ENCODE data around the gene LIN54. TPM values are rescaled to one million over a fixed set of nuclear protein-coding genes. Genes with fewer than 3 reads are reported as not detected.

LIN54 gene
- total and polyA plus RNA-seq, 9 donors = 3.8 to 10.0 (median 7.4) TPM

DNA sequence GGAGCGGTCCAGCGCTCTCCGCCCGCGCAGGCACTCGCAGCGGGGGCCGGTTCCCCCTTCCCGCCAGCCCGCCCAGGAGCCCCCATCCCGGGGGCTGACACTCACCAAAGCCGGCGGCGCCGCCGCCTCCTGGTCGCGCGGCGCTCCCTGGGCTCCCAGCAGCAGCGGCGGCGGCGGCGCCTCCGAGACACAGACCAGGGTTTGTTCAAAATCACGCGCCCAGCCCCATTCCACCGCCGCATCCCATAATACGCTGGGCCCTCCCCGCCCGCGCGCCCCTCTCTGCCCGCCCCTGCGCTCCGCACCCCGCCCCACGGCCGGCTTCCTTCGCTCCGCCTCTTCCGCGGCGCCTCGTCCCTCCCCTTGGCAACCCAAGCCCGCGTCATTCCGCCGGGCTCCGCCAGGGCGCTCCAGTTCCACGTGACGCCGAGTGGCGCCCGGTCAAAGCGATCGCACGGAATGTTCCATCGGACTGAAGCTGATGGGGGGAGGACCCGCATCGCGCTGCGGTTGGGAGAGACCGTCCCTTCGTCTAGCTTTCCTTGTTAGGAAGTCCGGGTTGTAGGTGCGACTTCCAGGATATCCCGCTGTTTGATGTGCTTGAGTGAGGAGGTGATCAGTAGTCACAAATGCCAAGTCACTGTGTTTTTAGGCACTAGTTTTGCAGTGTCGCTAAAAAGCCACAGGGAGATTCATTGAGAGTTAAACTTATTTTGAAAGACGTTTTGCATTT is 2.2 kb upstream of the LIN54 start:
- intact Hi-C loops (cut with DNase I) = loop anchor here in 3 of 4 donors (5.0 to 10.0 kb wide), 3 partner anchors 108 to 121 kb away; partner anchors contain the start of genes SEC31A (in 2 of the 3) and THAP9 (in 1 of the 3)
- TF ChIP-seq, protein P1, sequence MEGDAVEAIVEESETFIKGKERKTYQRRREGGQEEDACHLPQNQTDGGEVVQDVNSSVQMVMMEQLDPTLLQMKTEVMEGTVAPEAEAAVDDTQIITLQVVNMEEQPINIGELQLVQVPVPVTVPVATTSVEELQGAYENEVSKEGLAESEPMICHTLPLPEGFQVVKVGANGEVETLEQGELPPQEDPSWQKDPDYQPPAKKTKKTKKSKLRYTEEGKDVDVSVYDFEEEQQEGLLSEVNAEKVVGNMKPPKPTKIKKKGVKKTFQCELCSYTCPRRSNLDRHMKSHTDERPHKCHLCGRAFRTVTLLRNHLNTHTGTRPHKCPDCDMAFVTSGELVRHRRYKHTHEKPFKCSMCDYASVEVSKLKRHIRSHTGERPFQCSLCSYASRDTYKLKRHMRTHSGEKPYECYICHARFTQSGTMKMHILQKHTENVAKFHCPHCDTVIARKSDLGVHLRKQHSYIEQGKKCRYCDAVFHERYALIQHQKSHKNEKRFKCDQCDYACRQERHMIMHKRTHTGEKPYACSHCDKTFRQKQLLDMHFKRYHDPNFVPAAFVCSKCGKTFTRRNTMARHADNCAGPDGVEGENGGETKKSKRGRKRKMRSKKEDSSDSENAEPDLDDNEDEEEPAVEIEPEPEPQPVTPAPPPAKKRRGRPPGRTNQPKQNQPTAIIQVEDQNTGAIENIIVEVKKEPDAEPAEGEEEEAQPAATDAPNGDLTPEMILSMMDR (IDR thresholded peaks at IDR 0.05) = peak in 2 of 3 donors; percentile 83 to 86
- no peak for TF ChIP-seq EP300 (IDR thresholded peaks at IDR 0.05)
- peak; percentile 27 for TF ChIP-seq POLR2A (IDR thresholded peaks at IDR 0.05)
- Histone ChIP-seq H3K4me3 (peak overlapping the region; percentile 81), H3K27ac (peak overlapping the region in 1 of 2 donors; percentile 82), H3K27me3 (no peaks in the 10 kb centered on the region), H3K4me1 (ENCODE audit: insufficient read depth) (no peaks in the 10 kb centered on the region), H3K9me3 (no peaks in the 10 kb centered on the region), H3K36me3 (no peaks in the 10 kb centered on the region)
- DNase-seq = peak; percentile 96 to 99 (median 98)
- 0% methylated on average over 40 to 73 of the region's 73 CpGs for WGBS, 3 donors

DNA sequence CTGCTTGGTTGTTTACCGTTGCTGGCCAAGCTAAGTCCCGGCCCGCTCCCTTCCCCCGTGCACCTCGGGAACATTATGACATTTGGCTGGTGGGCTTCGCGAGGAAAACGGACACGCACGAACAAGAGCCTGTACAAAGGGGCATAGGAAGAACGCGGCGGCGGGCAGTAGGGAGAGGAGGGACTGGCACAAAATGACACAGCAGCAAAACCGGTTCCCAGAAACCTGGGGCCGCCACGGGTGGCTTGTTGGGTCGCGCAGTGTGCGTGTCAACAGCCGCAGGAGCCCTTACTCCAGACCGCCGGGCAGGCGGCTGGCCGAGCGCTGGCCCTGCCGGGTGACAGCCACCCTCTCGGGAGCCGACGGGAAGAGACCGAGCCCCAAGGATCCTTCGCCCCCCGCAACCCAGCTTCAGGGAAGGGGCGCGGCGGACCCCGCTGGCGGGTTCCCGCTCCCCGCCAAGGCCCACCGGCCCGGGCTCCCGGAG is 1.6 kb upstream of the LIN54 start:
- 0 to 1% (median 1%) methylated on average over 37 to 43 of the region's 43 CpGs for WGBS, 3 donors
- intact Hi-C loops (cut with DNase I) = loop anchor here in 3 of 4 donors (5.0 to 10.0 kb wide), 3 partner anchors 107 to 120 kb away; partner anchors contain the start of genes SEC31A (in 2 of the 3) and THAP9 (in 1 of the 3)
- Histone ChIP-seq H3K9me3 (no peaks in the 10 kb centered on the region), H3K27ac (peak overlapping the region in 1 of 2 donors; percentile 82), H3K4me1 (ENCODE audit: insufficient read depth) (no peaks in the 10 kb centered on the region), H3K27me3 (no peaks in the 10 kb centered on the region), H3K4me3 (peak overlapping the region; percentile 81), H3K36me3 (no peaks in the 10 kb centered on the region)
- TF ChIP-seq POLR2A (IDR thresholded peaks at IDR 0.05) (no peak), EP300 (IDR thresholded peaks at IDR 0.05) (no peak)
- TF ChIP-seq, protein P1 (IDR thresholded peaks at IDR 0.05) = no peak
- peak in 2 of 5 donors; percentile 32 to 35 for DNase-seq

DNA sequence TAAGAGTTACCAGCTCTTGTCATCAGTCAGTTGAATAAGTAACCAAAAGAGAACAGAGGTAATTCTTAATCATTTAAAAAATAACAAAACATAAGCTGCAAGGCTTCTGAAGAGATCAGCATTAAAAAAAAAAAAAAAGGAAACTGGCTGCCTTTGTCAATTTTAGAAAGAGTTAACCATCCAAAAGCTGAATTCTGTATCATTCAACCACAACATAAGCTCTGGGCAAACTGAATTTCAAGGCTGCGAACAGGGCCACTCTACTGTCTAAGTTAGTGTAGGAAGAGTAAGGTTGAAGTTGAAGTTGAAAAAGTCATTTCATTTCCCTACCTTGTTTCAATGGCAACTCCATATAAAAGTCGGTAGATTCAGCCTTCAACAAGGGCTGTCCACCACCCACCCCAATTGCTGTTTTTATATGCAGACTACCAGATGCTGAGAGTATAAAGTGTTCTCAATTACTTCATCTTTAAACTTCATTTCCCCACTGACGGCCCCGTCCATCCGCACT is 1.1 kb upstream of the LIN54 start:
- peak overlapping the region; percentile 81 for H3K4me3 ChIP-seq
- DNase-seq = no peak
- peak overlapping the region in 1 of 2 donors; percentile 82 for H3K27ac ChIP-seq
- intact Hi-C loops (cut with DNase I) = loop anchor here in 3 of 4 donors (5.0 to 10.0 kb wide), 3 partner anchors 107 to 119 kb away; partner anchors contain the start of genes SEC31A (in 2 of the 3) and THAP9 (in 1 of the 3)
- no peaks in the 10 kb centered on the region for H3K4me1 ChIP-seq (ENCODE audit: insufficient read depth)
- no peaks in the 10 kb centered on the region for H3K27me3 ChIP-seq
- no peak for TF ChIP-seq POLR2A (IDR thresholded peaks at IDR 0.05)
- TF ChIP-seq EP300 (IDR thresholded peaks at IDR 0.05) = no peak
- TF ChIP-seq, protein P1 (IDR thresholded peaks at IDR 0.05) = no peak
- H3K9me3 ChIP-seq = no peaks in the 10 kb centered on the region
- 1 to 2% (median 2%) methylated on average over 5 of the region's 5 CpGs for WGBS, 3 donors
- no peaks in the 10 kb centered on the region for H3K36me3 ChIP-seq

DNA sequence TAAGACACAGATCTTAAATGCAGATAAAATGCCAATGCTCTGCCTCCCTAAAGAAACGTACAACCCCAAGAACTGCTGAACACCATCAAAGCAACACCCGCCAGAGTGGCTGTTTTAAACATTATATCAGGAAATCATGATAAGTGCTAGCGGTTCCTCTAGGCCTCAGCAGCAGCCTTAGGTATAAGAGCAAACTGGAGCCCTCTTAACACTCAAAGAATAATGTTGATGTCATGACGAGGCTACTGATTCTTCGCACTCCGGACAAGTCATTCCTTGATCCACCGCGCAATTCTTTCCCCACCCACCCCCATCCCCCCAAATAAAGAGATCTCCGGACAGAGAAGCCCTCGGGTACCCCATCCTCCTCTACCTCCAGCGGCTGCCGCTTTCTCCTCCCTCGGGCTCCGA is 507 bp downstream of the LIN54 start:
- intact Hi-C loops (cut with DNase I) = loop anchor here in 3 of 4 donors (5.0 to 10.0 kb wide), 3 partner anchors 105 to 118 kb away; partner anchors contain the start of genes SEC31A (in 2 of the 3) and THAP9 (in 1 of the 3)
- TF ChIP-seq, protein P1 (IDR thresholded peaks at IDR 0.05) = no peak
- TF ChIP-seq EP300 (IDR thresholded peaks at IDR 0.05) (no peak), POLR2A (IDR thresholded peaks at IDR 0.05) (no peak)

More for the DNA sequence above, 507 bp downstream of the LIN54 start:
- WGBS, 3 donors = 0 to 1% (median 0%) methylated on average over 14 of the region's 14 CpGs
- no peaks in the 10 kb centered on the region for H3K36me3 ChIP-seq
- H3K9me3 ChIP-seq = no peaks in the 10 kb centered on the region
- peak overlapping the region; percentile 91 for H3K4me3 ChIP-seq
- no peaks in the 10 kb centered on the region for H3K4me1 ChIP-seq (ENCODE audit: insufficient read depth)
- H3K27me3 ChIP-seq = no peaks in the 10 kb centered on the region
- no peak for DNase-seq
- H3K27ac ChIP-seq = peak overlapping the region; percentile 24 to 77
